Nephron progenitor cell (in vitro differentiated cells): ENCODE data around the gene MAGI2.

Source experiments
- DNase-seq: peaks from one replicate; pipeline ENCODE4 v3.0.0; 2021
- H3K27ac Mint-ChIP-seq: 2 replicates; pipeline ENCODE4 v1.8.0; 2021; ENCODE audit warnings: mild to moderate bottlenecking, moderate library complexity, mixed read lengths
- H3K27me3 Mint-ChIP-seq: 2 replicates; pipeline ENCODE4 v1.8.0; 2021; ENCODE audit warnings: mild to moderate bottlenecking, low read depth, mixed read lengths; ENCODE audit not compliant: poor library complexity
- H3K36me3 Mint-ChIP-seq: 2 replicates; pipeline ENCODE4 v1.8.0; 2021; ENCODE audit warnings: low read depth, mixed read lengths
- H3K4me1 Mint-ChIP-seq: 2 replicates; pipeline ENCODE4 v1.8.0; 2021; ENCODE audit warnings: mixed read lengths
- H3K4me3 Mint-ChIP-seq: 2 replicates; pipeline ENCODE4 v1.8.0; 2021; ENCODE audit warnings: mild to moderate bottlenecking, moderate library complexity, mixed read lengths
- H3K9me3 Mint-ChIP-seq: 2 replicates; pipeline ENCODE4 v1.8.0; 2021; ENCODE audit warnings: mild to moderate bottlenecking, moderate library complexity, mixed read lengths
- CTCF ChIP-seq: fragments of 200-600 bp; sonication (generic); IDR thresholded peaks from 2 replicates; pipeline ENCODE4 v1.5.0; 2021; ENCODE audit warnings: antibody characterized with exemption

Gene MAGI2

DNA sequence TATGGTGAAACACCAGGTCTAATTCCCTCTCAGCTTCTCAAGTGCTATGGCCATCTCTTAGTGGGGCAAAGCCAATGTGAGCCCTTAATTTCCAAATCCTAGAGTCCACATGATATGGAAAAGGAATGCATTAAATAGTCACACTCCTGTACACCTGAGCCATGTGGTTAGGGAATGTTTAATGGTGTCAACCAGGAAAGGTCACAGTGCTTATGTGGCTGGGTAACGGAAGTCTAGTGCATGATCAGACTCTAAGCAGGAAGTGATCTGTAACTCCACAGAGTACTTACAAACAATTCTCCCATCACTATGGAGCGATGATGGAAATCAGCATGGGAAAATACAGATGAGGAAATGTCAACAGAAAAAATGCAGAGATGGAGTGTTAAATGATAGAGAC lies 148.8 kb downstream of the MAGI2 start:
- Mint-ChIP-seq H3K27ac (no peak overlapping the region), H3K36me3 (no peaks in the 10 kb centered on the region), H3K4me3 (no peak overlapping the region), H3K4me1 (no peaks in the 10 kb centered on the region), H3K9me3 (no peaks in the 10 kb centered on the region), H3K27me3 (no peaks in the 10 kb centered on the region)
- no peak for DNase-seq
- no peak for TF ChIP-seq CTCF

DNA sequence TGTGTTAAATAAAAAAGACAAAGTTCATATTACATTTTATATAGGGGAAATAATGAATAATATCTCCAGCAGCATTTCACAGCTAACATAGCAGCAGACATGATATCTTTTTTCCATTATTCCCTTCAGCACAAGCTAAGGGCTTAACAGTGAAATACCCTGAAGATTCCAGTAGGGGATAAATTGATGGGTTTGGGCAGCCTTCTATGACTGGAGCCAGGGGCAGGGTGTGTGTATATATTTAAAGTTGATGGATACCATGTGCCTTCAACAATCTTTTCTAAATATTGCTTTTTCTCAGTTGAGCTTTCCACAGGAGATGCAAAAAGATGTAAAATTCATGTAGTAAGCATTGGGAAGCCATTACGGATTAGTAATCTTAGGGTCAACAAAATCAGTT lies 151.2 kb downstream of the MAGI2 start:
- DNase-seq: no peak
- no peak overlapping the region for H3K27ac Mint-ChIP-seq
- no peak overlapping the region for H3K4me3 Mint-ChIP-seq
- no peaks in the 10 kb centered on the region for H3K9me3 Mint-ChIP-seq
- no peaks in the 10 kb centered on the region for H3K36me3 Mint-ChIP-seq
- no peak for TF ChIP-seq CTCF
- no peaks in the 10 kb centered on the region for H3K27me3 Mint-ChIP-seq
- H3K4me1 Mint-ChIP-seq: no peaks in the 10 kb centered on the region

DNA sequence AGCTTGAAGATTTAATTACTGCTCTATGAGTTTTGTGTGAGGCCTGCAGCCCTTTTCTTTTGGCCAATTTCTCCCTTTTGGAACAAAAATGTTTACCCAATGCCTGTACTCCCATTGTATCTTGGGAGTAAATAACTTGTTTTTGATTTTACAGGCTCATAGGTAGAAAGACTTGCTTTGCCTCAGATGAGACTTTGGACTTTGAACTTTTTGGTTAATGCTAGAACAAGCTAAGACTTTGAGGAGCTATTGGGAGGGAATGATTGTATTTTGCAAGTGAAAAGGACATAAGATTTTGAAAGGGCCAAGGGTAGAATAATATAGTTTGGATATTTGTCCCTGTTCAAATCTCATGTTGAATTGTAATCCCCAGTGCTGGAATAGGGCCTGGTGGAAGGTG lies 152.0 kb downstream of the MAGI2 start:
- no peaks in the 10 kb centered on the region for H3K4me1 Mint-ChIP-seq
- H3K9me3 Mint-ChIP-seq: no peaks in the 10 kb centered on the region
- H3K36me3 Mint-ChIP-seq: no peaks in the 10 kb centered on the region
- H3K27ac Mint-ChIP-seq: no peak overlapping the region
- no peaks in the 10 kb centered on the region for H3K27me3 Mint-ChIP-seq
- H3K4me3 Mint-ChIP-seq: no peak overlapping the region
- TF ChIP-seq CTCF: no peak
- DNase-seq: no peak

DNA sequence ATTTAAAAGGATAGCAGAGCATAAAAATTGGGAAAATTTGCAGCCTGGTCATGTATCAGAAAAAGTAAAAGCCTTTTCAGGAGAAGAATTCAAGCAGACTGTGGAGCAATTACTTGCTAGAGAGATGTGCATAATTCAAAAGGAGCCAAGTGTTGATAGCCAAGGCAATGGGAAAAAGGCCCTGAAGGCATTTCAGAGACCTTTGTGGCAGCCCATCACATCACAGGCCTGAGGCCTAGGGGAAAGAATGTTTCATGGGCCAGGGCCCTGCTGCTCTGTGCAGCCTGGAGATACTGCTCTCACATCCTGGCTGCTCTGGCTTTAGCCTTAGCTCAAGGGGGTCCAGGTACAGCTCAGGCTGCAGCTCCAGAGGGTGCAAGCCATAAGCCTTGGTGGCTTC lies 152.9 kb downstream of the MAGI2 start:
- no peaks in the 10 kb centered on the region for H3K27me3 Mint-ChIP-seq
- no peak for DNase-seq
- no peak for TF ChIP-seq CTCF
- no peaks in the 10 kb centered on the region for H3K4me1 Mint-ChIP-seq
- no peak overlapping the region for H3K27ac Mint-ChIP-seq
- no peak overlapping the region for H3K4me3 Mint-ChIP-seq
- H3K36me3 Mint-ChIP-seq: no peaks in the 10 kb centered on the region
- H3K9me3 Mint-ChIP-seq: no peaks in the 10 kb centered on the region

DNA sequence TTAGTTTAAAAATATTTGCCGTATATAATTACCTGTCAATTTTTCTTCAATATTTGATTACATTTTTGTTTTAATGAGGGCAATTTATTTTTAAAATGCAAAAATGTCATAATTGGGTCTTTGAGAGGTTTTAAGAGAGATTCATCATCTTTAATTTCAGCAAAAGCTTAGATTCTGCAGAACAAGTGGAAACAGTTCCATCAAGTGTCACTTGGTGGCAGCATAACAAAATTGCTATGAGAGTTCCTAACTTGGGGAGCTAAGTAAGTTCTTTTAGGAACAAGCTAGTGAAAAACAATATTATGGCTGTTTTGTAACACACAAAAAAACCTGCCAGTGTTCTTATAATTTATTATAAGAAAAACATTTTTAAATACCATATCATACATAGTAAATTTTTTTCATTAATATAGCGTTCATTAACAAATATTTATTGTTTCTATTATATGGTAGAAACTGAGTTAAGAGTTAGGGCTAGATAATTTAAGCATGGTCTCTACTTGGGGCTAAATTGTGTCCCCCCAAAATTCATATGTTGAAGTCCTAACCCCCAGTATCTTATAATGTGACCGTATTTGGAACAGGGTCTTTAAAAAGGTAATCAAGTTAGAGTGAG lies 155.2 kb downstream of the MAGI2 start:
- no peaks in the 10 kb centered on the region for H3K9me3 Mint-ChIP-seq
- H3K27me3 Mint-ChIP-seq: no peaks in the 10 kb centered on the region
- H3K36me3 Mint-ChIP-seq: no peaks in the 10 kb centered on the region
- no peak overlapping the region for H3K27ac Mint-ChIP-seq
- H3K4me3 Mint-ChIP-seq: no peak overlapping the region
- DNase-seq: peak; percentile 22
- H3K4me1 Mint-ChIP-seq: no peaks in the 10 kb centered on the region
- peak; percentile 72 for TF ChIP-seq CTCF

DNA sequence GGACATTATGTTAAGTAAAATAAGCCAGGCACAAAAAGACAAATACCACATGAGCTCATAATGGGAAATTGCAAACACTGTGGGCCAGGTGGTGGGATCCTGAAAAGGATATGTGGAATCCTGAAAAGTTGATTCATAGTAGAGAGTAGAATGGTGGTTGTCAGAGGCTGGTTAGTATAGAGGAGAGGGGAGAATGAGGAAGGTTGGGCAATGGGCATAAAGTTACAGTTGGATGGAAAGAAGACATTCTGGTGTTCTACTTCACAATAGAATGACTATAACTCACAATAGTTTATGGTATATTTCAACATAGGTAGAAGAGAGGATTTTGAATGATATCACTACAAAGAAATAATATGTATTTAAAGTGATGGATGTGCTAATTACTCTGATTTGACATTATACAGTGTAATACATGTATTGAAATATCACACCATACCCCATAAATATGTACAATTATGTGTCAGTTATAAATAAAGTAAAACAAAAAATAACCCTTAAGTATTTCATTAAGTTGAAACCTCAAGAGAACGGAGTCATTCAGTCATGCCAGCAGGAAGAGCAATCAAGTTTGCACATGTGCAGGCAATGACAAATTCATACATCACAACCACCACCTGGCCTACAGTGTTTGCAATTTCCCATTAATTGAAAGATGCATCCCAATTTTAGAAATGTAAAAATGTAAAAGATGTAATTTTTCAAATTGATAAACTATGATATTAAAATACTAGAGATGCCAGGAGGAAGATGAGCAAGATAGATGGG lies 156.7 kb downstream of the MAGI2 start:
- H3K27ac Mint-ChIP-seq: no peak overlapping the region
- TF ChIP-seq CTCF: no peak
- no peak overlapping the region for H3K4me3 Mint-ChIP-seq
- H3K27me3 Mint-ChIP-seq: no peaks in the 10 kb centered on the region
- no peak for DNase-seq
- H3K36me3 Mint-ChIP-seq: no peaks in the 10 kb centered on the region
- H3K9me3 Mint-ChIP-seq: no peaks in the 10 kb centered on the region
- H3K4me1 Mint-ChIP-seq: peaks cover 5% of the 10 kb centered on the region
